Measurements from ENCODE around the gene ZHX3.

ZHX3 gene

GRCh38 chr20:41143354-41143753 lies 174.2 kb downstream of the ZHX3 start:
- POLR2A ChIA-PET (ENCODE audit: low non-redundant PET), result no interaction called here
- CTCF ChIA-PET, result interaction anchor here (0.8 kb wide), 2 partner anchors 30 to 175 kb away, joined by 4 read pairs; no protein-coding TSS in a partner anchor
- DNase-seq (ENCODE audit: low spot score), result no peak
- no peak for TF ChIP-seq CTCF (conservative IDR thresholded peaks at IDR 0.05; ENCODE audit: low read depth)
- peak overlapping the region; percentile 12; the same call in 1 of the 2 replicates for H3K27ac ChIP-seq

- POLR2A ChIA-PET (ENCODE audit: low non-redundant PET), result no interaction called here
- CTCF ChIA-PET, result interaction anchor here (0.8 to 1.8 kb wide), 5 partner anchors 9 to 197 kb away, joined by 3 to 12 read pairs (median 4); partner anchors contain the start of gene LPIN3
- TF ChIP-seq CTCF (conservative IDR thresholded peaks at IDR 0.05; ENCODE audit: low read depth), result no peak
- peak overlapping the region; percentile 12; the same call in 1 of the 2 replicates for H3K27ac ChIP-seq
- DNase-seq (ENCODE audit: low spot score), result no peak
Measured at GRCh38 chr20:41142919-41143318, 174.6 kb downstream of the ZHX3 start.

- H3K27ac ChIP-seq, result no peak overlapping the region
- no peak for DNase-seq (ENCODE audit: low spot score)
- no peak for TF ChIP-seq CTCF (conservative IDR thresholded peaks at IDR 0.05; ENCODE audit: low read depth)
- ChIA-PET CTCF (interaction anchor here (0.6 to 1.8 kb wide), 5 partner anchors 8 to 198 kb away, joined by 3 to 12 read pairs (median 4); partner anchors contain the start of gene LPIN3), POLR2A (ENCODE audit: low non-redundant PET) (interaction anchor here (0.7 kb wide), 1 partner anchor 98 kb away, joined by 3 read pairs; no protein-coding TSS in a partner anchor)
Measured at GRCh38 chr20:41142245-41142644, 175.3 kb downstream of the ZHX3 start.

GRCh38 chr20:41141153-41141815 lies 176.2 kb downstream of the ZHX3 start:
- ChIA-PET POLR2A (ENCODE audit: low non-redundant PET) (no interaction called here), CTCF (interaction anchor here (0.6 to 1.8 kb wide), 4 partner anchors 11 to 199 kb away, joined by 3 to 12 read pairs (median 6); partner anchors contain the start of gene LPIN3)
- TF ChIP-seq CTCF (conservative IDR thresholded peaks at IDR 0.05; ENCODE audit: low read depth), result no peak
- peak overlapping the region; percentile 34 for H3K27ac ChIP-seq
- DNase-seq (ENCODE audit: low spot score), result no peak

- ChIA-PET POLR2A (ENCODE audit: low non-redundant PET) (no interaction called here), CTCF (interaction anchor here (0.6 kb wide), 2 partner anchors 111 to 580 kb away, joined by 3 read pairs; no protein-coding TSS in a partner anchor)
- no peak for TF ChIP-seq CTCF (conservative IDR thresholded peaks at IDR 0.05; ENCODE audit: low read depth)
- peak overlapping the region; percentile 34 for H3K27ac ChIP-seq
- DNase-seq (ENCODE audit: low spot score), result no peak
Measured at GRCh38 chr20:41140226-41141133, 177.1 kb downstream of the ZHX3 start.
